ENCODE measurements around the gene ADK.

The ADK gene

DNA sequence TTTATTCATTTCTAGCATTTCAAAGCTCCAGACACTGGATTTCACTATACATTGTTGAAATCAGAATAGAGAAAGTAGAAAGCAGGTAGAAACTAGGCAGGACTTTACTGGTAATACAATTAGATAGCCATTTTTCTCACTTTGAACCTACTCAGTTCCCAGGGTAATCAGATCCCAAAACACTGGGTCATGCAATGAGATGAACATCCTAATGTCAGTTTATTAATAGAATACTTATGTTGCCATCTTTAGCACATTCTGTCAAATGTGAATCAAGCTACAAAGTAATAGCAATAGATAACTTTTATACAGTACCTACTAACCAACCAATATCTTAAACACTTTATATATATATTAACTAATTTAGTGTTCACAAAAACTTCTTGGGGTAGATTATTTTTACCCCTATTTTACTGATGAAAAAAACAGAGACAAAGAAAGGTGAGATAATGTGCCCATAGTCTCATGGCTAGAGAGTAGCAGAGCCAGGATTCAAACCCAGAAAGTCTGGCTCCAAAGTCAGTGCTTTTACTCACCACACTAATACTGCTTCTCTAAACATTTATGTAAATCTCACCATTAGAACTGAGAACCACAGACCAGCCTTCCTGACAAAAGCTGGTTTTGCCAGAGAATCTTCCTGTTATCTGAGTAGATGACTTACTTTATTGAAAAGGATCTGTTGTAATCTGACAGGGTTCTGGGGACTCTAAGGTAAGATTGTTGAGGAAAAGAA lies 521.6 kb downstream of the ADK start:
- Histone ChIP-seq H3K27ac (ENCODE audit: low read depth, low read length) (no peak overlapping the region), H3K27me3 (ENCODE audit: insufficient read depth, low read length) (no peaks in the 10 kb centered on the region), H3K4me1 (ENCODE audit: insufficient read depth, low read length) (no peaks in the 10 kb centered on the region), H3K4me3 (ENCODE audit: low read length) (no peak overlapping the region), H3K9ac (ENCODE audit: low read depth, low read length) (no peak overlapping the region), H3K9me3 (ENCODE audit: insufficient read depth, low read depth, low read length) (no peaks in the 10 kb centered on the region), H3K36me3 (ENCODE audit: insufficient read depth, low read length) (peaks cover 13% of the 10 kb centered on the region; the same call in 1 of the 2 replicates)

GRCh38 chr10:74674927-74675326 lies 523.9 kb downstream of the ADK start:
- Histone ChIP-seq H3K9me3 (ENCODE audit: insufficient read depth, low read depth, low read length) (no peaks in the 10 kb centered on the region), H3K27me3 (ENCODE audit: insufficient read depth, low read length) (no peaks in the 10 kb centered on the region), H3K36me3 (ENCODE audit: insufficient read depth, low read length) (peaks cover 13% of the 10 kb centered on the region; the same call in 1 of the 2 replicates), H3K27ac (ENCODE audit: low read depth, low read length) (no peak overlapping the region), H3K4me3 (ENCODE audit: low read length) (no peak overlapping the region), H3K4me1 (ENCODE audit: insufficient read depth, low read length) (no peaks in the 10 kb centered on the region), H3K9ac (ENCODE audit: low read depth, low read length) (no peak overlapping the region)
- no CpG with 5 or more reads among the region's 1 CpG for WGBS

- Histone ChIP-seq H3K27ac (ENCODE audit: low read depth, low read length) (no peak overlapping the region), H3K9ac (ENCODE audit: low read depth, low read length) (no peak overlapping the region), H3K27me3 (ENCODE audit: insufficient read depth, low read length) (no peaks in the 10 kb centered on the region), H3K9me3 (ENCODE audit: insufficient read depth, low read depth, low read length) (no peaks in the 10 kb centered on the region), H3K4me1 (ENCODE audit: insufficient read depth, low read length) (no peaks in the 10 kb centered on the region), H3K4me3 (ENCODE audit: low read length) (no peak overlapping the region), H3K36me3 (ENCODE audit: insufficient read depth, low read length) (peaks cover 13% of the 10 kb centered on the region; the same call in 1 of the 2 replicates)
Measured at GRCh38 chr10:74675484-74675883, 524.5 kb downstream of the ADK start.

GRCh38 chr10:74677951-74678350 lies 526.9 kb downstream of the ADK start:
- Histone ChIP-seq H3K27ac (ENCODE audit: low read depth, low read length) (no peak overlapping the region), H3K36me3 (ENCODE audit: insufficient read depth, low read length) (peaks cover 11% of the 10 kb centered on the region; the same call in 1 of the 2 replicates), H3K4me1 (ENCODE audit: insufficient read depth, low read length) (no peaks in the 10 kb centered on the region), H3K9ac (ENCODE audit: low read depth, low read length) (no peak overlapping the region), H3K4me3 (ENCODE audit: low read length) (no peak overlapping the region), H3K27me3 (ENCODE audit: insufficient read depth, low read length) (no peaks in the 10 kb centered on the region), H3K9me3 (ENCODE audit: insufficient read depth, low read depth, low read length) (no peaks in the 10 kb centered on the region)
- 100% methylated on average over 1 of the region's 1 CpG for WGBS

DNA sequence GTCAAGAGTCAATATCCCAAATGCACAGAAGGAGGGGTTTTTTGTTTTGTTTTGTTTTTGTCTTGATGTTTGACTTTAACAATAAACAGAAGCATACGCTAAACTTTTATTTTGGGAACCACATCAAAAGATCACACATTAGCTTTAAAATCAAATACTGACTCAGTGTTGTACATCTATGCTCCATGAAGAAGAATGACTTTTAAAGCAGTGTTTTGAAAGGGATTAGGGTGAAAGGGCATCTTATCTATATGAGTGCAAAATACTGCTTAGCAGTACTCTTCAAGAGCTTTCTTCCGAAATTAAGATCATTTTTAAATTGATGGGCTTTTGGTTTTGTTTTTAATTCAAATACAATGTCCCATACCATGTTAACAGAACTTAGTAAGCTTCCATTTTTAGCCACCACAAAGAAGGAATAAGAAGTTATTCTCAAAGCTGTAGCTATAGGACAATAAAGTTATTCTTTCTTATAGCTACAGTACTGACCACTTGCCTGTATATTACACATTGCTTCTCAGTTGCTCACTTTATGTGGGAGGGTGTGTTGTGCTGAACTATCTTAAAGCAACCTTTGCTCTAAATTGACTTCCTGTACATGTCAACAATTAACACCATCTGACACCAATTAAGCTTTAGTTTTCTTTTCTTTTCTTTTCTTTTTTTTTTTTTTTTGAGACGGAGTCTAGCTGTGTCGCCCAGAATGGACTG lies 531.1 kb downstream of the ADK start:
- WGBS = 92% methylated on average over 2 of the region's 4 CpGs
- H3K27ac ChIP-seq (ENCODE audit: low read depth, low read length) = no peak overlapping the region
- no peaks in the 10 kb centered on the region for H3K9me3 ChIP-seq (ENCODE audit: insufficient read depth, low read depth, low read length)
- H3K27me3 ChIP-seq (ENCODE audit: insufficient read depth, low read length) = no peaks in the 10 kb centered on the region
- no peaks in the 10 kb centered on the region for H3K36me3 ChIP-seq (ENCODE audit: insufficient read depth, low read length)
- H3K4me1 ChIP-seq (ENCODE audit: insufficient read depth, low read length) = no peaks in the 10 kb centered on the region
- H3K4me3 ChIP-seq (ENCODE audit: low read length) = no peak overlapping the region
- no peak overlapping the region for H3K9ac ChIP-seq (ENCODE audit: low read depth, low read length)

- no peak overlapping the region for H3K4me3 ChIP-seq (ENCODE audit: low read length)
- H3K27me3 ChIP-seq (ENCODE audit: insufficient read depth, low read length) = no peaks in the 10 kb centered on the region
- H3K27ac ChIP-seq (ENCODE audit: low read depth, low read length) = no peak overlapping the region
- H3K4me1 ChIP-seq (ENCODE audit: insufficient read depth, low read length) = no peaks in the 10 kb centered on the region
- no peak overlapping the region for H3K9ac ChIP-seq (ENCODE audit: low read depth, low read length)
- no peaks in the 10 kb centered on the region for H3K36me3 ChIP-seq (ENCODE audit: insufficient read depth, low read length)
- no peaks in the 10 kb centered on the region for H3K9me3 ChIP-seq (ENCODE audit: insufficient read depth, low read depth, low read length)
Measured at GRCh38 chr10:74683067-74683466, 532.0 kb downstream of the ADK start.

GRCh38 chr10:74683621-74684364 lies 532.8 kb downstream of the ADK start:
- H3K9ac ChIP-seq (ENCODE audit: low read depth, low read length) = no peak overlapping the region
- H3K27ac ChIP-seq (ENCODE audit: low read depth, low read length) = no peak overlapping the region
- H3K9me3 ChIP-seq (ENCODE audit: insufficient read depth, low read depth, low read length) = no peaks in the 10 kb centered on the region
- no peaks in the 10 kb centered on the region for H3K27me3 ChIP-seq (ENCODE audit: insufficient read depth, low read length)
- no peak overlapping the region for H3K4me3 ChIP-seq (ENCODE audit: low read length)
- no peaks in the 10 kb centered on the region for H3K36me3 ChIP-seq (ENCODE audit: insufficient read depth, low read length)
- H3K4me1 ChIP-seq (ENCODE audit: insufficient read depth, low read length) = no peaks in the 10 kb centered on the region
- 93% methylated on average over 6 of the region's 7 CpGs for WGBS

DNA sequence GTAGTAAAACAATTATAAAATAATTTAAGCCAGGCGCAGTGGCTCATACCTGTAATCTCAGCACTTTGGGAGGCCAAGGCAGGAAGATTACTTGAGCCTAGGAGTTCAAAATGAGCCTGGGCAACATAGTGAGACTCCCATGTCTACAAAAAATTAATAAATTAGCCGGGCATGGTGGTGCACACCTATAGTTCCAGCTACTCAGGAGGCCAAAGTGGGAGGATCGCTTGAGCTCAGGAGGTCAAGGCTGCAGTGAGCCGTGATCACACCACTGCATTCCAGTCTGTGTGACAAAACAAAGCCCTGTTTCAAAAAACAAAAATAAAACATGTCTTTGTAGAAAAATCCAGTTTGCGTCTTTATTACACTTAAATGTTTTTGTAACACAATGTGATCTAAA lies 533.4 kb downstream of the ADK start:
- WGBS = 86% methylated on average over 5 of the region's 5 CpGs
- no peak overlapping the region for H3K27ac ChIP-seq (ENCODE audit: low read depth, low read length)
- no peaks in the 10 kb centered on the region for H3K36me3 ChIP-seq (ENCODE audit: insufficient read depth, low read length)
- no peak overlapping the region for H3K4me3 ChIP-seq (ENCODE audit: low read length)
- no peak overlapping the region for H3K9ac ChIP-seq (ENCODE audit: low read depth, low read length)
- no peaks in the 10 kb centered on the region for H3K9me3 ChIP-seq (ENCODE audit: insufficient read depth, low read depth, low read length)
- no peaks in the 10 kb centered on the region for H3K27me3 ChIP-seq (ENCODE audit: insufficient read depth, low read length)
- no peaks in the 10 kb centered on the region for H3K4me1 ChIP-seq (ENCODE audit: insufficient read depth, low read length)

GRCh38 chr10:74685564-74685963 lies 534.5 kb downstream of the ADK start:
- Histone ChIP-seq H3K4me1 (ENCODE audit: insufficient read depth, low read length) (no peaks in the 10 kb centered on the region), H3K27ac (ENCODE audit: low read depth, low read length) (no peak overlapping the region), H3K4me3 (ENCODE audit: low read length) (no peak overlapping the region), H3K36me3 (ENCODE audit: insufficient read depth, low read length) (no peaks in the 10 kb centered on the region), H3K9ac (ENCODE audit: low read depth, low read length) (no peak overlapping the region), H3K27me3 (ENCODE audit: insufficient read depth, low read length) (no peaks in the 10 kb centered on the region), H3K9me3 (ENCODE audit: insufficient read depth, low read depth, low read length) (no peaks in the 10 kb centered on the region)
- WGBS = 100% methylated on average over 1 of the region's 1 CpG

DNA sequence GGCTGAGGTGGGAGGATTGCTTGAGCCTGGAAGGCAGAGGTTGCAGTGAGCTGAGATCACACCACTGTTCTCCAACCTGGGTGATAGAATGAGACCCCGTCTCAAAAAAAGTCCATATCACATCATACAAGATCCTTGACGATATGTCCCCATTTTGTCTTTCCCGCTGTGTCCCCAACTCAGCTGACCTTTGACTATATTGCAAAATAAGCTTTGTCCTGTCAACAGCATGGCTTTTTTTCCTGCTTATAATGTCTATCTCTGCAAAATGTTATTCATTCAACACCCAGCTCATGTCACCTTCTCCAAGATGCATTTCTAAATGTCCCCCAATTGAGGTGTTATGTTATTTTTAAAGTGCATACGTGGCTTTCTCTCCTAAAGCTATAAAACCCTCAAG lies 539.4 kb downstream of the ADK start:
- no peaks in the 10 kb centered on the region for H3K9me3 ChIP-seq (ENCODE audit: insufficient read depth, low read depth, low read length)
- WGBS = 88% methylated on average over 4 of the region's 4 CpGs
- H3K27me3 ChIP-seq (ENCODE audit: insufficient read depth, low read length) = no peaks in the 10 kb centered on the region

GRCh38 chr10:74691164-74691563 lies 540.1 kb downstream of the ADK start:
- H3K4me3 ChIP-seq (ENCODE audit: low read length) = no peak overlapping the region
- H3K36me3 ChIP-seq (ENCODE audit: insufficient read depth, low read length) = no peaks in the 10 kb centered on the region
- no peak overlapping the region for H3K27ac ChIP-seq (ENCODE audit: low read depth, low read length)
- no peaks in the 10 kb centered on the region for H3K4me1 ChIP-seq (ENCODE audit: insufficient read depth, low read length)
- H3K27me3 ChIP-seq (ENCODE audit: insufficient read depth, low read length) = no peaks in the 10 kb centered on the region
- no peaks in the 10 kb centered on the region for H3K9me3 ChIP-seq (ENCODE audit: insufficient read depth, low read depth, low read length)
- no peak overlapping the region for H3K9ac ChIP-seq (ENCODE audit: low read depth, low read length)

More for the DNA sequence above, 539.4 kb downstream of the ADK start:
- H3K4me3 ChIP-seq (ENCODE audit: low read length) = no peak overlapping the region
- no peak overlapping the region for H3K9ac ChIP-seq (ENCODE audit: low read depth, low read length)
- H3K36me3 ChIP-seq (ENCODE audit: insufficient read depth, low read length) = no peaks in the 10 kb centered on the region
- H3K4me1 ChIP-seq (ENCODE audit: insufficient read depth, low read length) = no peaks in the 10 kb centered on the region
- no peak overlapping the region for H3K27ac ChIP-seq (ENCODE audit: low read depth, low read length)
